ENCODE measurements around the gene SESN3.
"Not testable (repeated sequence)": the region's sequence is repeated elsewhere in the genome, so short reads cannot be mapped to it uniquely, and the experiment has no call there.

SESN3 gene

DNA sequence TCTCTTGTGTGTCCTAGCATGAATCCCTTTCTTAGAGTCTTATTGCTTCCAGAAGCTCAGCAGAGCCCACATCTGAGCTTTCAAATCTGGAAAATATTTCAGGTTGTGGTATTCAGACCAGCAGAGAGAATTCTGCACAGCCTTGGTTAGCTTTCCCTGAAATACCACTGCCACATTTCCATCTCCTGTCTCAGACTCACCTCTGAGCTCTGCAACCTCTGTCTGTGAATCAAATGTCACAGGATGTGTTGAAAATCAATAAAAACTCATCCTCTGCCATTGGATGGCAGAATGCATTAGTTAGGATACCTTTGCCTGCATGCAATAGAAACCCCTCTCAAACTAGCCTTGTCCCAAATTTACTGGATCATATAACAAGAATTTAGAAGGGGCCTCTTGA lies 93.7 kb downstream of the SESN3 start:
- ChIA-PET CTCF (interaction anchor here (0.9 to 1.8 kb wide), 2 partner anchors 67 to 109 kb away, joined by 6 read pairs; no protein-coding TSS in a partner anchor), POLR2A (interaction anchor here (1.5 to 1.6 kb wide), 2 partner anchors 29 to 70 kb away, joined by 5 to 9 read pairs; no protein-coding TSS in a partner anchor)
- TF ChIP-seq LEF1 (IDR thresholded peaks at IDR 0.05; ENCODE audit: borderline replicate concordance) (no peak), ARNT (IDR thresholded peaks at IDR 0.05) (no peak), CTBP1 (IDR thresholded peaks at IDR 0.05; ENCODE audit: borderline replicate concordance) (no peak), PKNOX1 (IDR thresholded peaks at IDR 0.05) (no peak), BHLHE40 (IDR thresholded peaks at IDR 0.05; ENCODE audit: borderline replicate concordance) (no peak), SP1 (IDR thresholded peaks at IDR 0.05) (no peak), ELF4 (IDR thresholded peaks at IDR 0.05) (no peak), FOXA1 (IDR thresholded peaks at IDR 0.05) (no peak), FOXM1 (IDR thresholded peaks at IDR 0.05; ENCODE audit: borderline replicate concordance) (no peak), SUZ12 (IDR thresholded peaks at IDR 0.05) (no peak), ZNF384 (IDR thresholded peaks at IDR 0.05) (no peak), L3MBTL2 (conservative IDR thresholded peaks at IDR 0.05) (no peak), HDGF (IDR thresholded peaks at IDR 0.05; ENCODE audit: borderline replicate concordance) (no peak), TARDBP (IDR thresholded peaks at IDR 0.05) (no peak), FOXK2 (IDR thresholded peaks at IDR 0.05) (no peak), NFRKB (IDR thresholded peaks at IDR 0.05) (no peak)

DNA sequence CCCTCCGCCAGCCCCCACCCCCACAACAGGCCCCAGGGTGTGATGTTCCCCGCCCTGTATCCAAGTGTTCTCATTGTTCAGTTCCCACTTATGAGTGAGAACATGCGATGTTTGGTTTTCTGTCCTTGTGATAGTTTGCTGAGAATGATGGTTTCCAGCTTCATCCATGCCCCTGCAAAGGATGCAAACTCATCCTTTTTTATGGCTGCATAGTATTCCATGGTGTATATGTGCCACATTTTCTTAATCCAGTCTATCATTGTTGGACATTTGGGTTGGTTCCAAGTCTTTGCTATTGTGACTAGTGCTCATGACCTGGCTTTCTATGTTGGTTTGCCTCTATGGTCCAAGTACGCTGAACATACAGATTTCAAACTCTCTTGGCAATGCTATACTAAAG lies 94.3 kb downstream of the SESN3 start:
- CTCF ChIA-PET: interaction anchor here (1.8 kb wide), 1 partner anchor 67 kb away, joined by 6 read pairs; no protein-coding TSS in a partner anchor
- POLR2A ChIA-PET: interaction anchor here (1.5 to 1.6 kb wide), 2 partner anchors 28 to 69 kb away, joined by 5 to 9 read pairs; no protein-coding TSS in a partner anchor
- not testable (repeated sequence) for DNase-seq (ENCODE audit: extremely low spot score)

More for the DNA sequence above, 93.7 kb downstream of the SESN3 start:
- no peak for DNase-seq (ENCODE audit: extremely low spot score)

DNA sequence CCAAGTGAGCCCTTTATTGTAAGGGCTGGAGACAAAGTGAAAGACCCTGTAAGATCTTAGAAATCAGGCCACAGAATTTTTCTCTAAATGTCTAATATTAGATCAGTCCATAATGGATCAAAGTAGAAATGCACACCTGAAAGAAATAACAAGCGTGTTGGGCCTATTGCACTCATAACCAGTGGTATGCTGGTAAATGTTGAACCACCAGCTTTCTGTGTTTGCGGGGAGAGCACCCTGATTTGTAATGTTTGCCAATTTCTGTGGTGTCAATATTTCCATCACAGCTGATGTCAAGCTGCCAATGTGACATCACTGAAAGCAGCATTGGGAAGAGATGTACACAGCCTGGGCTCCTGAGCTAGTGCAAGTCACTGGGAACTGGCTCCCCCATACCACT lies 95.1 kb downstream of the SESN3 start:
- no peak for DNase-seq (ENCODE audit: extremely low spot score)
- POLR2A ChIA-PET: no interaction called here
- TF ChIP-seq TARDBP (IDR thresholded peaks at IDR 0.05): no peak
- TF ChIP-seq FOXA1 (IDR thresholded peaks at IDR 0.05): no peak
- no peak for TF ChIP-seq BHLHE40 (IDR thresholded peaks at IDR 0.05; ENCODE audit: borderline replicate concordance)
- TF ChIP-seq FOXM1 (IDR thresholded peaks at IDR 0.05; ENCODE audit: borderline replicate concordance): no peak
- no peak for TF ChIP-seq HDGF (IDR thresholded peaks at IDR 0.05; ENCODE audit: borderline replicate concordance)
- CTCF ChIA-PET: interaction anchor here (0.6 to 0.9 kb wide), 2 partner anchors 40 to 65 kb away, joined by 3 read pairs; no protein-coding TSS in a partner anchor

DNA sequence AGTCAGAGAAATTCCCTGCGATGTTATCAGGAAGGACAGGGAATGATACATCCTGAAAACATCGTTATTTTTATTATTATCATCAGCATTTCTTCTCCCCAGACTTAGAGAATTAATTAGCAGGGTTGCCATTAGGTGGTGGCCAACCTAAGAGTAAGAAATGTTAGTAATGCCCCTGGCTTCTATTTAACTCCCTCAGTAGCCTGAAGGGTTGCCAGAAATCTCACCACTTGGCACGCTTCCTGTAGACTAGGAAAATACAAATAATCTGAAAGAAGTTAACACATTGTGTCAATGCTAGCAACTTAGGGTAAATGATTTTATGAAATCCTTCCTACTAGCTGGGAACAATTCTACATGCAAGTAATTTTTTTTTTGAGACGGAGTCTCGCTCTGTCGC lies 95.8 kb downstream of the SESN3 start:
- no peak for DNase-seq (ENCODE audit: extremely low spot score)
- ChIA-PET POLR2A (no interaction called here), CTCF (interaction anchor here (0.6 kb wide), 1 partner anchor 39 kb away, joined by 3 read pairs; no protein-coding TSS in a partner anchor)
- TF ChIP-seq ELF4 (IDR thresholded peaks at IDR 0.05): no peak

GRCh38 chr11:95134491-95134890 lies 96.5 kb downstream of the SESN3 start:
- DNase-seq (ENCODE audit: extremely low spot score): no peak
- ChIA-PET POLR2A (no interaction called here), CTCF (interaction anchor here (0.8 kb wide), 1 partner anchor 89 kb away, joined by 3 read pairs; no protein-coding TSS in a partner anchor)
- no peak for TF ChIP-seq PKNOX1 (IDR thresholded peaks at IDR 0.05)
- TF ChIP-seq NFRKB (IDR thresholded peaks at IDR 0.05): no peak
- no peak for TF ChIP-seq FOXK2 (IDR thresholded peaks at IDR 0.05)
- no peak for TF ChIP-seq TARDBP (IDR thresholded peaks at IDR 0.05)
- no peak for TF ChIP-seq ARNT (IDR thresholded peaks at IDR 0.05)
- TF ChIP-seq SP1 (IDR thresholded peaks at IDR 0.05): no peak
- no peak for TF ChIP-seq ELF4 (IDR thresholded peaks at IDR 0.05)

DNA sequence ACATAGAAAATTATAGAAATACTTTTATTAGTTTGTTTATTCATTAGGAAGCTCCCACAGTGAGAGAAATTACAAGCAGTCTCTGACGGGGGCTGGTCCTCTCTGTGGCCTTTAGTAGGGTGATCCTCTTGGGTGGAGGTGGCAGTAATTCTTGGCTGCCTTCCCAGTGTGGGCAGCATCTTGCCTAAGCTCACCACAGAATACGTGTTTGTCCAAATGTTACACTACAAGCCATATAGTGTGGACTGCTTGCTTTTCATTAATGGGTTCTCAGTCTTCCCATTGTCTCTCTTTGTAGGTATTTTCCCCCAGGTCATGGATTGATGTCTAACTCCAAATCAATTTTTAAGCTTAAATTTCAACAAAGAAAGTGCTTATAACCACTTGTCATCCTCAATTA lies 98.0 kb downstream of the SESN3 start:
- TF ChIP-seq PKNOX1 (IDR thresholded peaks at IDR 0.05) (no peak), NFRKB (IDR thresholded peaks at IDR 0.05) (no peak), SUZ12 (IDR thresholded peaks at IDR 0.05) (no peak), HDGF (IDR thresholded peaks at IDR 0.05; ENCODE audit: borderline replicate concordance) (no peak), ZNF384 (IDR thresholded peaks at IDR 0.05) (no peak), FOXK2 (IDR thresholded peaks at IDR 0.05) (no peak), LEF1 (IDR thresholded peaks at IDR 0.05; ENCODE audit: borderline replicate concordance) (no peak), L3MBTL2 (conservative IDR thresholded peaks at IDR 0.05) (no peak), SP1 (IDR thresholded peaks at IDR 0.05) (no peak), FOXM1 (IDR thresholded peaks at IDR 0.05; ENCODE audit: borderline replicate concordance) (no peak), CTBP1 (IDR thresholded peaks at IDR 0.05; ENCODE audit: borderline replicate concordance) (no peak)
- ChIA-PET CTCF (no interaction called here), POLR2A (no interaction called here)
- DNase-seq (ENCODE audit: extremely low spot score): no peak

DNA sequence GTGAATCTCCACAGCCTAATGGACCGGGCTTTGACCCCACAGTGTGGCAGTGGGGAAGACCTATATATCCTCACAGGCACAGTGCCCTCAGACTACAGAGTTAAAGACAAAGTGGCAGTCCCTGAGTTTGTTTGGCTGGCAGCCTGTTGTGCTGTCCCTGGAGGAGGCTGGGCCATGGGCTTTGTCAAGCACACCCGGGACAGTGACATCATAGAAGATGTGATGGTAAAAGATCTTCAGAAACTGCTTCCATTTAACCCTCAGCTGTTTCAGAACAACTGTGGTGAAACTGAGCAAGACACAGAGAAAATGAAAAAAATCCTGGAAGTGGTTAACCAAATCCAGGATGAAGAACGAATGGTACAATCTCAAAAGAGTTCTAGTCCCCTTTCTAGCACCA lies 102.4 kb downstream of the SESN3 start:
- CTCF ChIA-PET: no interaction called here
- no peak for DNase-seq (ENCODE audit: extremely low spot score)
- POLR2A ChIA-PET: no interaction called here
- TF ChIP-seq CTBP1 (IDR thresholded peaks at IDR 0.05; ENCODE audit: borderline replicate concordance): no peak
- no peak for TF ChIP-seq BHLHE40 (IDR thresholded peaks at IDR 0.05; ENCODE audit: borderline replicate concordance)
- no peak for TF ChIP-seq FOXA1 (IDR thresholded peaks at IDR 0.05)
- no peak for TF ChIP-seq ZNF384 (IDR thresholded peaks at IDR 0.05)
- TF ChIP-seq HDGF (IDR thresholded peaks at IDR 0.05; ENCODE audit: borderline replicate concordance): no peak
- TF ChIP-seq ARNT (IDR thresholded peaks at IDR 0.05): no peak
- TF ChIP-seq NFRKB (IDR thresholded peaks at IDR 0.05): no peak
- TF ChIP-seq FOXK2 (IDR thresholded peaks at IDR 0.05): no peak
- no peak for TF ChIP-seq FOXM1 (IDR thresholded peaks at IDR 0.05; ENCODE audit: borderline replicate concordance)
- TF ChIP-seq ELF4 (IDR thresholded peaks at IDR 0.05): no peak
- TF ChIP-seq PKNOX1 (IDR thresholded peaks at IDR 0.05): no peak
- no peak for TF ChIP-seq TARDBP (IDR thresholded peaks at IDR 0.05)
- TF ChIP-seq SUZ12 (IDR thresholded peaks at IDR 0.05): no peak
- no peak for TF ChIP-seq LEF1 (IDR thresholded peaks at IDR 0.05; ENCODE audit: borderline replicate concordance)
- TF ChIP-seq L3MBTL2 (conservative IDR thresholded peaks at IDR 0.05): no peak
- TF ChIP-seq SP1 (IDR thresholded peaks at IDR 0.05): no peak

All from HEK293T (cell line).